HG03439 (cell line): Measurements from ENCODE around the gene GSTK1.
"Not testable (repeated sequence)": the region's sequence is repeated elsewhere in the genome, so short reads cannot be mapped to it uniquely, and the experiment has no call there.

Experiments used
- ATAC-seq: cut with Tn5 transposase; IDR thresholded peaks from one replicate; pipeline ENCODE4 v1.9.1; 2021; ENCODE audit warnings: mild to moderate bottlenecking, moderate library complexity; ENCODE audit not compliant: unreplicated experiment

The GSTK1 gene

DNA sequence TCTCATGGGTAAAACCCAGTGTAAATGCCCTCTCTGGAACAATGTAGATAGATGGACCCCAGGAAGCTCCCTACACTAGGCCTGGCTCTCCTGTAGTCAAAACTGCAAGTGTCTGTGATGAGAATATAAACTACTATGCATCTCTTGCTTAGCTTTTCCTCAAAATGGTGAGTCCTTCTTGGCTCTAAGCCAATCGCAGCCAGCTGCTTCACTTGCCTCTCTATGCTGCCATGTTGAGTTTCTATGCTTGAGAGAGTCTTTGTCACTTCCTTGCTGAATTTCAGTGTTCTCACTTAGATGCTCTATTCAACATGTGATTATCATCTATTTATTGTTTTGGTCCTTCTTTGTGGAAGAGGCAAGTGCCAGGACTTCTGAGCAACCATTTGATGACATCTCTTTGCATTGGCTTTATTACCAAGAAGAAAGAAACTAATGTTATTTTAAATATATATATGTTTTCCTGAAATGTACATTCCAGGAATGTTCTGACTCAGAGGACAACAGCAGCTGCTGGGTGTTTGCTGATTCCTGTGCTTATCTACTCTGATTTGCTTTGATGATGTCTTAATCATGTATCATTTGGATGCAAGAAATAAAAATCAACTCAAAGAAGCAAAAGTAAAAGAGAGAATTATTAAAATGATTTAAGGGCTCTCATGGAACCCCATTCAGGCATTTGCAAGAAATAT is 24.8 kb upstream of the GSTK1 start:
- ATAC-seq: no peak

- ATAC-seq: no peak
Observed at GRCh38 chr7:143239813-143240212, 23.4 kb upstream of the GSTK1 start.

DNA sequence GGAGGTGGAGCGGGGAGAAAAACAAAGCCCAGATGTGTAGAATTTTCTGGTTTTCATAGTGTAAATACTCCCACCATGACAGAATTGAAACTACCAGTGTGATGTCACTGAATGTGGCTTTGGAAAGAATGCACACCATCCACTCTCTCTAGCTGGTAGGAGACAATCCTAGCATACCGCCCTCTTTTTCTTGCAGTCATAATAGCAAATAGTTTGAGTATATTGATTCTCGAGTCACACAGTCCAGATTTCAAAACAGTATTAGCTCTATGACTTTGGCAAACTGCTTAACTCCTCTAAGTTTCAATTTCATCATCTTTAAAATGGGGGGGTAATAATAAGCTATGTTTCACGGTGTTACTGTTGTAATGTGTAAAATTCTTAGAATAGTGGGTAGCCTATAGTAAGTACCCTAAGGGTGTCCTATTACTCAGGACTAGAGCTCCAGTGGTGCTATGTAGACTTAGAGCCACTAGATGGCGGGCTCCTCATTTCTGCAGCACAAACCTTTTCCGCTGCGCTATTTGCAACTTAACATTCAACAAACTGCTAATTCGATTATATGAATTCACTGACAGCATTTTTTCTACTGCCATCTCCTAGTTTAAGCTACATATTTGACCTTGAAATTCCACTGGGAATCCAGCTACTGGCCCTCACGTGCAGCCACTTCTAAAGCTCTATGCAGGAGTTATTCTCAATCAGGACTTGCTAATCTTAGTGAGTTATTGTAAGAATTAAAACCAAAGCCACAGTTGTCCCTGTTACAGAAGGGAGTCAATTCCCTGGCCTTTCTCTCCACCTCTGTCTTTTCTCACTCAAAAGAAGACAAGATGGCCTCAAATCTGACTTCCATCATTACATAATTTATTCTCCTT is 22.7 kb upstream of the GSTK1 start:
- ATAC-seq: peak; percentile 98

DNA sequence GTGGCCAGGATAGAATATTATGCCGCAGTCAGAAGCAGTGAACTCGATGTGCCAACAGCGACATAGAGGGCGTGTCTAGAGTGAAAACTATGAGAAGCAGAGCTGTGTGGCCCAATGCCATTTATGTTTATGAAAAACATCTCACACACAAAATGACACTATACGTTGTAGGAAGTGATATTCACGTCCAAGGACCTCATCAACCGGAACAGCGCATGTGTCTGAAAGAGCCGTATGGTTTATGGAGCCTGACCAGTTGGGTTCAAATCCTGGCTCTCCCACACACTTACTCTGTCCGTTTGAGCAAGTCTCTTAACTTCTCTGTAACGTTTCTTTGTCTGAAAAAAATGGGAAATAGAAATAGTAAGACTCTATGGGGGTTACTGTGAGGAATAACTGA is 20.9 kb upstream of the GSTK1 start:
- no peak for ATAC-seq

DNA sequence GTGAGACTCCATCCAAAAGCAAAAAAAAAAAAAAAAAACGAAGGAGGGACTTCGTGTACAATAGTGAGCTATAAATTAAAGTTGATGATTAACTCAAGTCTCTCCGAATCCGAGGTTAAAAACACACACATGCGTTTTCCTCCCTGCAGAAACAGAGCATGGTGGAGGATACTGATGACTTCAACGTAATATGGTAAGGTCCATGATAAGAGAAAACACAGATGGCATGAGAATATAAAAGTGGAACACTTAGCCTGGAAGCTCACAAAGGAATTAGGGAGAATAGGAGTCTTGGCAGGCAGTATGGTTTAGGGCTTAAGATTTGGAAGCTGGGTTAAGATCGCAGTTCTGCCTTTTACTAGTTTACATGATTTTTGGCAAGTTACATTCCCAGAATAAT is 20.1 kb upstream of the GSTK1 start:
- ATAC-seq: no peak

- no peak for ATAC-seq
Observed at GRCh38 chr7:143243614-143244013, 19.6 kb upstream of the GSTK1 start.

- no peak for ATAC-seq
Observed at GRCh38 chr7:143244321-143244720, 18.9 kb upstream of the GSTK1 start.

DNA sequence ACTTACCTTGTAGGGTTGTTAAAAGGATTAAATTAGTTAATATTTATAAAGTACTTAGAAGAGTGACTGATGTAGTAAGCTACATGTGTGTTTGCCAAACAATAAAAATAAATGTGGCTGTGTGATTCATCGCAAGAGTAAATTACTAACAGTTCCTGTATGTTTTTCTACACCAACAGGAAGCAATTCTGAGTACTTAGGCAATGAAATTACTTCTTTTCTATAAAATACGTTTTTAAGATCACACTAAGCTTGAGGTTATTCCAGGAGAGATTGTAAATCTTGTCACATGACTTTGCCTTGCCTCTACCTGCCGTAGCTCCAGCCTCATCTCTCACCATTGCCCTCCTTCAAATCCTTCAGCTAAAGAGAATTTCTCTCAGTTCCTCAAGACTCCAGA is 18.1 kb upstream of the GSTK1 start:
- no peak for ATAC-seq

- no peak for ATAC-seq
Observed at GRCh38 chr7:143247372-143247771, 15.9 kb upstream of the GSTK1 start.

DNA sequence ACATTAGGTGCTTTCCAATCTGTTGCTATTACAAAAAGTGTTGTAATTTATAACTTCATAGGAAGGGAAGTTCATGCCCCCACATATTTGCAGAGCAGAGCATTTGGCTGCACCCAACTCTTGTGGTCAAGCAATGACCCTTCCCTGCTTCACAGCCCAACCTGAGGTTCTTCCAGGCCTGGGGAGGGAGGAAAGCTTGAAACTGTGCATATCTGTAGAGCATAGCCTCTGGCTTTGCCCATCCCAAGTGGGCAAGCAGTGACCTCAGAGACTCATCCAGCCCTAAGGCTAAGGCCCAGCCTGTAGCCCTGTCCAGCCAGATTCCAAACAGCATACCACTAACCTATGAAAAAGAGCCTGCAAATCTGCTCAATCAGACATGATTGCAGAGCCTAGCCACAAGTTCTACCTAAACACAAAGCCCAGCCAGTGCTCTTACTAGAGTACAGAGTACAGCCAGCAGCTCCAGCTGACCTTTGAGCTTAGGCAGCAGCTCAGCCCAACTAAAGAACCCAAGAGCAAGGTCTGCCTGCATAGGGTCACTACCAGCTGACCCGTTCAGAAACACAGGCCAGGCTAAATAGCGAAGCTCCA is 14.4 kb upstream of the GSTK1 start:
- ATAC-seq: no peak

- no peak for ATAC-seq
Observed at GRCh38 chr7:143250199-143250598, 13.0 kb upstream of the GSTK1 start.

DNA sequence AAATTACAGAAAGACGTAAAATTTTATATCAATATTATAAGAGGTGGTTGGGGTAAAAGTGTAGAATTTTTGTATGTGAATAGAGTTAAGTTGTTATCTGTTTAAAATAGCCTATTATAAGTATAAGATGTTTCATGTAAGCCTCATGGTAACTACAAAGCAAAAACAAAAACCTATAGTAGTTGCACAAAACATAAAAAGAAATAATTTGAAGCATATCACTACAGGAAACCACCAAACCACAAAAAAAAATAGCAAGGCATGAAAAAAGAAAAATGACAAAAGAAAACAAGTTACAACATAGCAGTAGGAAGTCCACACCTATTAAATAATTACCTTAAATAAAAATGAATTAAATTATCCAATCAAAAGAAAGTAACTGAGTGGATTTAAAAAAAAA is 12.4 kb upstream of the GSTK1 start:
- no peak for ATAC-seq

DNA sequence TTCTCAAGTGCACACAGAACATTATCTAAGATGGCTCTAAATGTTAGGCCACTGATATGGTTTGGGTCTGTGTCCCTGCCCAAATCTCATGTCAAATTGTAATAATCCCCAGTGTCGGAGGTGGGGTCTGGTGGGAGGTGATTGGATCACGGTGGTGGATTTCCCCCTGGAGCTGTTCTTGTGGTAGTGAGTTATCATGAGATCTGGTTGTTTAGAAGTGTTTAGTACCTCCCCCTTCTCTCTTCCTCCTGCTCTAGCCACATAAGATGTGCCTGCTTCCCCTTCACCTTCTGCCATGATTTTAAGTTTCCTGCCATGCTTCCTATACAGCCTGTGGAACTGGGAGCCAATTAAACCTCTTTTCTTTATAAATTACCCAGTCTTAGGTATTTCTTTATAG is 11.2 kb upstream of the GSTK1 start:
- no peak for ATAC-seq

- ATAC-seq: no peak
Observed at GRCh38 chr7:143255564-143255963, 7.7 kb upstream of the GSTK1 start.

DNA sequence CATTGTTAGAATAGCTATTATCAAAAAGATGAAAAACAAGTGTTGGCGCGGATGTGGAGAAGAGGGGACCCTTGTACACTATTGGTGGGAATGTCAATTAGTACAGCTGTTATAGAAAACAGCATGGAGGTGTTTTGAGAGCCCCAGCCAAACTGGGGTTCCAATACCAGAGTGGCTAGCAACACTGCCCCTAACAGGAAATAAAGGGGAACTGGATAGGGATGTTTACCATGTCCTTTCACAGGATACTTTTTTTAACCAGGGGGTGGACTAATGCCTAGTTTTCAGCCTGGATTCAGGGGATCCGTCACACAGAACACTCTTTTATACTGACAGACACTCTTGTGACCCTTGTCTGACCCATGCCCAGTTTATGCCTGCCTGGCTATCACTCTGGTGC is 6.9 kb upstream of the GSTK1 start:
- no peak for ATAC-seq

- ATAC-seq: peak; percentile 69
Observed at GRCh38 chr7:143256932-143257331, 6.3 kb upstream of the GSTK1 start.

DNA sequence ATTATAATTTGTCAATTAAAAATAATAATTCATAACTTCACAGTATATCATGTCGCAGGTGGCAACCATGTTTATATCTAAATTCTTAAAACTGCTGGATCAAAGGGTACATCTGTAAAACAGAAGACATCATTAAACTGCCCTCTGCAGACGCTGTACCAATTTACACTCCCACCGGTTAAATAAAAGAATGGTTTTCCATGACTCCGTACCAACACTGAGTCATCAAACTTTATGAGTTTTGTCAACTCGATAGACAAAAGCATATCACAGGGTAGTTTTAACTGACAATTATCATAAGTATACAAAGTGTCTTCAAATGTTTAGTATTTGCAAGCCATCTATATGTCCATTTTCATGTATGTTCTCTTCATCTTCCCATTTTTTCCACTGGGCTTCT is 5.7 kb upstream of the GSTK1 start:
- ATAC-seq: no peak

- ATAC-seq: peak; percentile 58
Observed at GRCh38 chr7:143258831-143259230, 4.4 kb upstream of the GSTK1 start.

GRCh38 chr7:143259765-143260164 is 3.5 kb upstream of the GSTK1 start:
- ATAC-seq: no peak

DNA sequence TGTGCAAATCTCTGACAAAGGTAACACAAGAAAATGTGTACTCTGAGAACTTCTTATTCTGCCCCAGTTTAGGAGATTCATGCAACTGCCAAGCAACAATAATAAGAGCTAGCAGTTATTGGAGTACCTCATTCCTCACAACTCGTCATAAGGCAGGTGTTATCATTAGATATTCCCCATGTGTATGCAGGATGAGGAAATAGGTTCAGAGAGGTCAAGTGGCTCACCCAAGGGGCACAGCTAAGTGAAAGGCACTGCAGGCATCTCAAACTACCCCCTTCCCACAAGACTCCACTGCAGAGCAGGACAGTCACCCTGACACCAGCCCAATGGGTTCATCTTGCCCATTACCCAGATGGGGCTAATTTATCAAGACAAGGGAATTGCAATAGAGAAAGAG is 1.3 kb upstream of the GSTK1 start:
- ATAC-seq: no peak

DNA sequence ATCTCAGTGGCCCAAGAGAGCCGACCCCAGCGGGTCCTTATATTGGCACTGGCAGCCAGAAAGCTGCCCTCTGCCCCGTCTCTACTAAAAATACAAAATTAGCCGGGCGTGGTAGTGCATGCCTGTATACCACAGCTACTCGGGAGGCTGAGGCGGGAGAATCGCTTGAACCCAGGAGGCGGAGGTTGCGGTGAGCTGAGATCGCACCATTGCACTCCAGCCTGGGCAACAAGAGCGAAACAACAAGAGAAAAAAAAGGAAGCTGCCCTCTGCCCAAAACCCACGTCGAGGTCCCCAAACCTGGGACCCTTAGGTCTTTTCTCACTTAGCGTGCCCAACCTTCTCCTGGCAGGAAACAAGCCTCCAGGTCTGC is 941 bp downstream of the GSTK1 start:
- ATAC-seq: not testable (repeated sequence)
